Right lobe of liver (tissue), 6 donors: ENCODE data around the gene PLEKHM1. TPM values are rescaled to one million over a fixed set of nuclear protein-coding genes. Genes with fewer than 3 reads are reported as not detected.
"Not testable (repeated sequence)": the region's sequence is repeated elsewhere in the genome, so short reads cannot be mapped to it uniquely, and the experiment has no call there.

Source experiments
- ATAC-seq, 4 donors: fragments of 200-7000 bp; cut with Tn5 transposase; one replicate each; pipeline ENCODE4 v1.9.1; 2020; ENCODE audit warnings: mild to moderate bottlenecking in 4 of 4, moderate library complexity in 4 of 4
- DNase-seq, 3 donors: peaks; one replicate each; pipeline ENCODE4 v3.0.0-alpha.2; 2020
- H3K27ac ChIP-seq, 3 donors: fragments of 200-600 bp; one replicate each; pipeline ENCODE4 v1.8.0; 2022
- H3K27me3 ChIP-seq, 2 donors: fragments of 200-600 bp; one replicate each; pipeline ENCODE4 v1.8.0; 2022
- H3K36me3 ChIP-seq, 4 donors: fragments of 200-600 bp; sonication (generic) in 1 of 4; one replicate each; pipeline versions ENCODE4 v1.5.1 to v1.8.0; 2017 to 2022; ENCODE audit warnings: control low read depth in 1 of 4
- H3K4me1 ChIP-seq, 4 donors: fragments of 200-600 bp; sonication (generic) in 1 of 4; one replicate each; pipeline versions ENCODE4 v1.5.1 to v1.8.0; 2017 to 2022; ENCODE audit warnings: control low read depth in 1 of 4
- H3K4me3 ChIP-seq, 3 donors: fragments of 200-600 bp; one replicate each; pipeline ENCODE4 v1.8.0; 2022
- H3K9me3 ChIP-seq, 4 donors: fragments of 200-600 bp; sonication (generic) in 1 of 4; one replicate each; pipeline versions ENCODE4 v1.5.1 to v1.8.0; 2017 to 2022; ENCODE audit warnings: control low read depth in 1 of 4
- WGBS: methylation state at CpG from one replicate; pipeline ENCODE4 v1.1.6; 2018; ENCODE audit warnings: low coverage, low lambda C conversion rate; ENCODE audit not compliant: insufficient coverage; ENCODE audit errors: missing lambda C conversion rate; 5-methylcytosine and 5-hydroxymethylcytosine counted together
- intact Hi-C, 2 donors: fragments of 100-400 bp; cut with DNase I; formaldehyde crosslinking; loops; one replicate each; pipeline versions ENCODE4 v1.11.2 to v1.14.1; 2022
- total RNA-seq, 6 experiments: library from RNA; depleted of rRNA in 2 of 6; stranded (reverse); fragments of >200 nt in 2 of 6; fragmentation: NEBNext Ultra II Directional in 3 of 6; extraction: Animal tissue kit (Norgen Biotek cat#: 25700) in 3 of 6; gene quantifications; one replicate each; pipeline versions ENCODE4 v1.1.0 to v1.2.4, GENCODE V29; 2016 to 2023
- donor health status: DM: no; HTN: yes; CAD: no.
- donor health status: DM: no; HTN: no; CAD: no.
- donor health status: DM: no; HTN: no; CAD: no.
- donor health status: DM: no; HTN: yes; CAD: no.
- donor health status: DM: no; HTN: yes; CAD: no.

Gene PLEKHM1
- total RNA-seq, 6 experiments from 2014 or later: 11.9 to 27.5 (median 23.1) TPM

DNA sequence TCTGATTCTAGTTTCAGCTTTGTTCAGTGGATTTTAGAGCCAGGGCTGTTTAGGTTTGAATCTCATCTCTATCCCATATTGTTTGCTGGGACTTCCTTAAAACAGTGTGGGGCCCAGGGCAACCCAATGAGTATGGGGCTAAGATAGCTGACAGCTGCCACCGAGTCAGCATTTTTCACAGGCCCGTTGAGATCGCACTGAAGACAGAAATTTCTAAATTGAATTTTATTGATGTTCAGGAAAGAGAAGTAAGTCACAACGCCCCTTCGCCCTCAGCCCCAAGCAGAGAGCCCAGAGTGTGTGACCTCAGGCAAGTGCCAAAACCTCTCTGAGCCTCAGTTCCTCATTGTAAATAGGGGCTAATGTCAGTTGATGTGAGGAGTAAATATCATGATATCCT, 4.0 kb upstream of the PLEKHM1 start:
- H3K4me3 ChIP-seq, H3K9me3 ChIP-seq, H3K27ac ChIP-seq, H3K36me3 ChIP-seq, H3K4me1 ChIP-seq, intact Hi-C loops, H3K27me3 ChIP-seq: not testable (repeated sequence)
- peak in 1 of 3 donors; percentile 24 for DNase-seq
- 58% methylated on average over 5 of the region's 5 CpGs for WGBS
- peak in 1 of 4 donors; percentile 15 for ATAC-seq

DNA sequence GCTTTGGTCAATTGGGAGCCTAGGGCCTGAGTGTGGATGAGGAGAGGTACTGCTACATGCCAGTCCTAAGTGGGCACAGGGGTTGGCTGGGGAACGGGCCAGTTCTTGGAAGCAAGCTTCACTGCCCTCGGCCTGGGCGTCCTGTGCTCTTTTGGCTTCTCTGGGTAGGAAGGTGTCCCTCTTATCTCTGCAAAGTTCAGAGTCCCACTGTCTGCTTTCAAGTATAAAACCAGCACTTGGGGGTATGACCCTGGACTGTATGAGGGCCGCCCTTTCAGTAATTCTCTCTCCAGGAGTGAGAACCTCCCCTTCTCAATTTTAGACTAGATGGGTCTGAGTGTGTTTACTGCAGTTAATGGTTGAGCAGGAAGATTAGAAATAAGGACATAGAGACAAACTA, 1.6 kb upstream of the PLEKHM1 start:
- H3K27ac ChIP-seq, H3K9me3 ChIP-seq, H3K4me3 ChIP-seq, DNase-seq, intact Hi-C loops, H3K27me3 ChIP-seq, H3K36me3 ChIP-seq, H3K4me1 ChIP-seq, ATAC-seq: not testable (repeated sequence)
- WGBS: 52% methylated on average over 4 of the region's 4 CpGs

DNA sequence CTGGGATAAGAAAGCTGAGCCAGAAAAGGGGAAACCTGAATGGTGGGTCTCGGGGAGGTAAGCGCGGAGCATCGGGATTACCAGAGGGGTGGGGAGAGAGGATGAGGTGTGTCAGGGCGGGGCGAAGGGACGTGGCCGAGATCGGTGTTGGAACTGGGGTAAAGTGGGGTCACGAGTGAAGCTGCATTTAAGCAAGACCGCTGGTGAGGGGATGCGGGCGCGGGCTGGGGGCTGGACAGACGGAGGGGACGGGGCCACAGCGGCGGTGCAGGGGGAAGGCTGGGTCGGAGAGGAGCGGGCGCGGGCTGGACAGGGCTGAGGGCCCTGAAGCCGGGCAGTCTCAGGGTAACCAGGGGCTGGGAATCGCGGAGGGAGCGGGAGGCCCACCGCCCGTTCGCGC, 323 bp downstream of the PLEKHM1 start:
- DNase-seq: peak in 1 of 3 donors; percentile 57

DNA sequence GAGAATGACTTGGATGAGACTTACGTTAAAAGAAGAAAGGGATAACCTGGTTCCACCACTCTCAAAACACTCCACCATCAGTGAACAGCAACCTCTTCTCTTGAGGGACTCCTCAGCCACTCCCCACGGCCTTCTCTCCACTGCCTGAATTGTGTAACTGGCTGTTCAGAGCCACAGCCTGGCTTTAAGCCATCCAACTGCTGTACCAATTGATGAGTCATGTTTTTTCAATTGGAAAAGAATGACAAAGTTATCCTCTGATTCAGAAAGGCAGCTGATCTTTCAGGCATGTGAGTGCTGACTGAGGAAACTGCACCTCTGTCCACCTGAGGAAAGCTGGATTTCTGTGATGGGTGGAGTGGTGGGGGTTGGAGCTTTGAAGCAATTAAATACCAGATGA, 2.8 kb downstream of the PLEKHM1 start:
- H3K36me3 ChIP-seq, intact Hi-C loops, H3K4me1 ChIP-seq, H3K27me3 ChIP-seq, H3K9me3 ChIP-seq, H3K4me3 ChIP-seq: not testable (repeated sequence)
- WGBS: 39% methylated on average over 2 of the region's 2 CpGs
- DNase-seq: peak; percentile 68 to 77 (median 77)
- ATAC-seq: peak; percentile 51 to 61 (median 60)
- H3K27ac ChIP-seq: peak overlapping the region in 2 of 3 donors; percentile 44 to 69

More for the DNA sequence above, 323 bp downstream of the PLEKHM1 start:
- H3K27me3 ChIP-seq, H3K36me3 ChIP-seq, H3K9me3 ChIP-seq, H3K4me1 ChIP-seq, intact Hi-C loops: not testable (repeated sequence)
- peak; percentile 9 to 34 (median 22) for ATAC-seq
- Histone ChIP-seq H3K27ac (peak overlapping the region; percentile 67 to 83 (median 74)), H3K4me3 (peak overlapping the region; percentile 64 to 69 (median 66))
- WGBS: 4% methylated on average over 12 of the region's 30 CpGs

DNA sequence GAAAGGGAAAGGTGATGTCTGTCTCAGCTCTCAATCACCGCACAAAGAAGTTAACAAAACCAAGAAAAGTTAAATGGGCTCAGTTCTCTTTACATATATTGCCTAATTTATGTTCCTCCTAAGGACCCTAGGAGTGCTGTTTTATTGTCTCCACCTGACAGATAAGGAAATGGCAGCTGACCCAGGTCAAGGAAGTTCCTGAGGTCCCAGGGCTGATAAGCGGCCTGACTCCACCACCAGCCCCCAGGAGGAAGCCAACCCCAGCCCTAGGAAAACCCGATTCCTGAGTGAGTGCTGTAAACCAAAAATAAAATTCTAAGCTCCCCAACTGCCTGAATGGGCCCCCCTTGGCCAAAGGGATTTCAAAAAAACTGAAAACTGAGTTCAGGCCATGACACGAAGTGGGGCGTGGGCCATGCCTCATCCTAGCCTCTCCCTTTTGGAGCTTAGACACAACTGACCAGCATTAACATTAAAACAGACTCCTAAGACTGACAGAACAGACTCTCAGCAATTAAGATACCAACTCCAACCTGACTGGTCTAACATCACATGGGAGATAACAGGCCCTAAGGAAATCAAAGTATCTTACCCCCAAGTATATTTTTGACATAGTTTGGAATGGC, 6.8 kb downstream of the PLEKHM1 start:
- 76% methylated on average over 3 of the region's 5 CpGs for WGBS
- H3K4me3 ChIP-seq, H3K36me3 ChIP-seq, H3K27ac ChIP-seq, H3K9me3 ChIP-seq, intact Hi-C loops, H3K27me3 ChIP-seq, H3K4me1 ChIP-seq, DNase-seq: not testable (repeated sequence)
- ATAC-seq: peak in 3 of 4 donors; percentile 7 to 44 (median 30)

DNA sequence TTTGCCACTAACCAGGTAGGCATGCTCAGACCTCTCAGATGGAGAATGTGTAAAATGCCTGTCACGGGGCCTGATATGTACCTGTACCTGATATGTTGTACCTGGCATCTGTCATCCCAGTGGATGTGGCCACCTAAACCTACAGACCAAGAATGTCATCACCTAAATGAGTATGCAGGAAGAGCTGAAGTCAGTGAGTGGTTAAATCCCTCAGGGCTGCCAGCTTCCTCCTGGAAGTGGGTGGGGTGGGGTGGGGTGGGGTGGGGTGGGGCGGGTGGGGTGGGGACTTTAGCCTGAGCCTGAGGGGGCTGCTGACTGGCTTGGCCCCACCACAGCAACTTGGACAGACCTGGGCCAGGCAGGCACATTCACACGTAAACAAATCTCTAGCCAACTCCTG, 7.3 kb downstream of the PLEKHM1 start:
- H3K36me3 ChIP-seq, ATAC-seq, DNase-seq, intact Hi-C loops, H3K4me1 ChIP-seq, H3K27ac ChIP-seq, H3K4me3 ChIP-seq, H3K9me3 ChIP-seq, H3K27me3 ChIP-seq: not testable (repeated sequence)
- 100% methylated on average over 1 of the region's 3 CpGs for WGBS

DNA sequence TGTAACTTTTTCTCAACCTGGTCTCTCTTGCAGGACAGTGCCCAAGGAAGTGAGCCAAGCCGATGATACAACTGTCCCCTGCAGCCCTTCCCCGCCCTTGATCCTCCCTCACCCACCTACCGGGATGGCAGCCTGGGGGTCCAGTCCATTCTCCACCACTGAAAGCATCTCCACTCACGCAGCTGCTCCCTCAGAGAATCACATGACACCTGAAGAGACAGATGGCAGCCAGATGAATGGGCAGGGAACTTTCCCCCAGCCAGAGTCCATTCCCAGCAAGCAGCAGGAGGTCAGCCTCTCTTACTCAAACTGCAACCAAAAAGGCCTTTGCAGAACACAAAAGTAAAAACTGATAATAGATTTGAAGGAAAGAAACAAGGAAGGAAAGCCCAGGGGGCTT, 8.2 kb downstream of the PLEKHM1 start:
- DNase-seq, H3K27ac ChIP-seq, intact Hi-C loops, H3K9me3 ChIP-seq, ATAC-seq, H3K4me1 ChIP-seq, H3K27me3 ChIP-seq, H3K4me3 ChIP-seq, H3K36me3 ChIP-seq: not testable (repeated sequence)
- WGBS: no CpG with 5 or more reads among the region's 4 CpGs

DNA sequence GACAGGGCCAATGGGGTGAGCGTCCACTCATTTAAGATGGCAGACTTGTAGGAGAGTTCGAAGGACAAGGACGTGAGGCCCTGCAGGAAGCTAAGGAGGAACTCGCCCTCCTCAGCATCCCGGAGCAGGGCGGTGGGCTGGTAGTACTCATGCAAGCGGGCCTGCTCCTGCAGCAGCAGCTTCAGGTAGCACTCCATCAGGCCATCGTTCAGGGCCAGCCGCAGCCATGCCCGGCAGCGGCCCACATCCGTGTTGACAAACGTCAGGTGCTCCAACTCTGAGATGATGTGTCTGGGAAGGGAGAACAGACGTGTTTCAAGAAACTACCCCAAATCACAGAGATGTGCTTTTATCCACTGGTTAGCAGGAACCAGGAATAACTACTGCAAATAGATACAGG, 15.1 kb downstream of the PLEKHM1 start:
- ATAC-seq, intact Hi-C loops, H3K9me3 ChIP-seq, DNase-seq, H3K4me1 ChIP-seq, H3K27ac ChIP-seq, H3K27me3 ChIP-seq, H3K4me3 ChIP-seq: not testable (repeated sequence)
- peaks cover 0 to 14% (median 1%) of the 10 kb centered on the region in 4 donors for H3K36me3 ChIP-seq
- 100% methylated on average over 1 of the region's 14 CpGs for WGBS

DNA sequence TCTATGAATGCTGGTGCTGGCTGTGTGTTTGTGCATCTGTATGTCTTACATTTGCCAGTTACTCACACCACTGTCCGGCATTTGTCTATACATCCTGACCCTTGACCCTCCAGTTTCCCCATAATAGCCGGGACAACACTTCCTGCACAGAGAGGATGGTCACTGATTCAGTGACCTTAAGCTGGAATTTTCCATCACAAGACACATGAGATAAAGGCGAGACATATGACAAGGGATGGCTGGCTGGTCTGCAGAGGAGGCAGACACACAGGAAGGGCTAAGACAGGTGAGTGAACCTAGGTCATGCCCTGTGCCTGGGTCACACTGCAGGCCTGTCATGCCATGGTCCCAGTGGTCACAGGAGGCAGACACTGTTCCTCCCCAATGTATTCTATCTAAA, 18.3 kb downstream of the PLEKHM1 start:
- H3K27me3 ChIP-seq, DNase-seq, H3K4me1 ChIP-seq, intact Hi-C loops, H3K9me3 ChIP-seq, H3K4me3 ChIP-seq, H3K27ac ChIP-seq: not testable (repeated sequence)
- 56% methylated on average over 2 of the region's 3 CpGs for WGBS
- peak in 1 of 4 donors; percentile 50 for ATAC-seq
- peaks cover 0 to 14% (median 0%) of the 10 kb centered on the region in 4 donors for H3K36me3 ChIP-seq

DNA sequence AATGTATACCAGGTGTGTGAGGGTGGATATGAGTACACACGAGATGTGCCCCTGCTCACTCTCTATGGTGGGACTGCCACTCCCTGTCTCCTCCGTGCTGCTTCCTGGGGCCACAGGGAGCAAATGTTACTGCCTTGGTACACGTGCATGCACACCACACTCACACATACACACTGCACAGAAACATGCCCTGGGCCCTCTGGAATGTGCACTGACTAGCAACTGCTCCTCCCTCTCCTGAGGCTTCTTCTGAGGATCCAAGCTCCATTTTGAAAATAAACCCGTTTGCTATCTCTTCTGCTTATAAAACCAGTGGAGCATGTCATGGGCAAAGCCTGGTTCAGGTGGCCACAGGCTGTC, 21.3 kb downstream of the PLEKHM1 start:
- ATAC-seq, H3K9me3 ChIP-seq, H3K27ac ChIP-seq, H3K36me3 ChIP-seq, intact Hi-C loops, H3K27me3 ChIP-seq, H3K4me1 ChIP-seq, DNase-seq, H3K4me3 ChIP-seq: not testable (repeated sequence)
- WGBS: no CpG with 5 or more reads among the region's 4 CpGs

DNA sequence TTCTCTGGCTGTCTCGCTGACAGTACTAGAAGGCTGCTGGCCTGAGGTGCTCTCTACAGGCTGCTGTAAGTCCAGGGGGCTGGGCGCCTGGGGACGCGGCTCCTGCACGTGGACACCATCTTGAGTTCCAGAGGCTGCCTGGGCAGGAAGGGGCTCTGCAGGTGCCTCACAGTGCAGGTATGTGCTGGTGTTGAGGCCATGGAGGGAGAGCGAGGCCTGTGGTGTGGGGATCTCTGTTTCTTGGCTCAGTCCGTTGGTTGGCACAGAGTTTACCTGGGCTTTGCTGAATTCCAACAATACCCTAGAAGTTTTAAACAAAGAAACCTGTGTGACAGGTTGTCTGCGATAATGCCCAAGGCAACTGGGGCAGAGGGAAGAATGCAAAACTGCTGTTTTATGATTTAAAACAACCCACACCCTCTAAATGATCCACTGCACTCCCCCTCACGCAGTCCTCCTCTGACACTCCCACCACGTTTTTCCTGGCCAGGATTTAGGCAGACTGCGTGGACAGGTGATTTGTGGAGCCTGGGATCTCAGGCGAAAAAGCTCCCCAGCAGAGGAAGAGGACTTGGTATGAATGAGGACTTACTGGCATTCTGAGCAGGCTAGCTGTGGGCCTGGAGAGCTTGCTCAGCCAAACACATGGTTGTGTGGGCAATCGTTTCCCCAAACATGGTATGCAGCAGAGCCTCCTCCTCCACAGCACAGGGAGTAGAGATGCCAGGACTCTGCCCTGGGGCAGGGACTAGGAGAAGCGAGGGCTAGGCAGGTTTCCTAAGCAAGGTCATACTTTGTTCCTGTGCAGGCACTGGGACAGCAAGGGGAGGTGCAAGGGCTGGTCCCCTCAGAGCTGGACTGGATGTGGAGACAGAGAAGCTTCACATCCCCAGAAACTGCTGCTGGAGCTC, 22.0 kb downstream of the PLEKHM1 start:
- H3K27me3 ChIP-seq, H3K27ac ChIP-seq, H3K4me1 ChIP-seq, DNase-seq, H3K9me3 ChIP-seq, H3K36me3 ChIP-seq, H3K4me3 ChIP-seq, intact Hi-C loops: not testable (repeated sequence)
- ATAC-seq: peak in 1 of 4 donors; percentile 17
- WGBS: 57% methylated on average over 2 of the region's 14 CpGs
